Muscle layer of colon (tissue), 2 donors: ENCODE results near the gene TRDN.

Experiments
- H3K27ac ChIP-seq: one replicate; pipeline ENCODE4 v1.7.0; 2013; ENCODE audit warnings: low read depth, mild to moderate bottlenecking, low read length, moderate library complexity
- H3K27me3 ChIP-seq, 2 donors: one replicate each; pipeline ENCODE4 v1.7.0; 2013; ENCODE audit warnings: low read length in 2 of 2, mild to moderate bottlenecking in 2 of 2; ENCODE audit not compliant: insufficient read depth in 2 of 2, control insufficient read depth in 1 of 2
- H3K36me3 ChIP-seq: one replicate; pipeline ENCODE4 v1.7.0; 2013; ENCODE audit warnings: mild to moderate bottlenecking, low read length; ENCODE audit not compliant: insufficient read depth
- H3K4me1 ChIP-seq: one replicate; pipeline ENCODE4 v1.7.0; 2013; ENCODE audit warnings: mild to moderate bottlenecking, low read length; ENCODE audit not compliant: insufficient read depth
- H3K4me3 ChIP-seq, 2 donors: one replicate each; pipeline ENCODE4 v1.7.0; 2013; ENCODE audit warnings: low read length in 2 of 2, low read depth in 1 of 2, mild to moderate bottlenecking in 1 of 2, moderate library complexity in 1 of 2
- H3K9ac ChIP-seq: one replicate; pipeline ENCODE4 v1.7.0; 2013; ENCODE audit warnings: low read length
- H3K9me3 ChIP-seq: one replicate; pipeline ENCODE4 v1.7.0; 2013; ENCODE audit warnings: mild to moderate bottlenecking, low read length
- donor health status: abdominal sarcoma.
- donor health status: Adenocarcinoma of cecum.

The TRDN gene

DNA sequence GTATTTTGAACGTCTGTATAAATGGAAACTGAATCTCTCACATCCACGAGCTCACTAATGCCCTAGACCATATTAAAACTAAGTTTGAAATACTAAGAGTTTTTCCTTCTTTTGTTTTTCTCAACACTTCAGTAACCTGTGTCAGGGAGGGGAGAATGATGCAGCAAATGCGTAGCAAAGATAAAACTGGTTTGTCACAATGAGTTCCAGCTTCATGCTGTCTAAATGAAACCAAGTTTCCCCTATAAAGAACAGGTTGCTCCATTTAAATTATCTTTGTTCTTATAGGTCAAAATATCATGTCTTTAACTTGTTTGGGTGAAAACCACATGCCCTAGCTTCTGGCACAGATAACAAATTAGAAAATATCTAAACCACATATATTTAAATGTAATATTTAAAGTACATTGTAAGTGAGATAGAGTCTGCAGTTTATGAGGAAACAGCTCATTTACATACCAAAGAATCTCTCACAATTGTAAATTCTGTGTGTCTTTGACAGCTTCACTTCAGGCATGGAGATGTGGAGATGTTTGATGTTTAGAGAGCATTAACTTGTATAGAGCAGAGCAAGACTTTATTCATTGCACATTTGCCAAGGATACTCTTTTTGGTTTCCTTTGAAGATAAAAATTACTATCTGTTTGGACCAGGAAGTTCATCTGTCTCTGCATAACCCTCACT is 7.3 kb downstream of the TRDN start:
- H3K9ac ChIP-seq = no peak overlapping the region
- H3K27ac ChIP-seq = no peak overlapping the region

DNA sequence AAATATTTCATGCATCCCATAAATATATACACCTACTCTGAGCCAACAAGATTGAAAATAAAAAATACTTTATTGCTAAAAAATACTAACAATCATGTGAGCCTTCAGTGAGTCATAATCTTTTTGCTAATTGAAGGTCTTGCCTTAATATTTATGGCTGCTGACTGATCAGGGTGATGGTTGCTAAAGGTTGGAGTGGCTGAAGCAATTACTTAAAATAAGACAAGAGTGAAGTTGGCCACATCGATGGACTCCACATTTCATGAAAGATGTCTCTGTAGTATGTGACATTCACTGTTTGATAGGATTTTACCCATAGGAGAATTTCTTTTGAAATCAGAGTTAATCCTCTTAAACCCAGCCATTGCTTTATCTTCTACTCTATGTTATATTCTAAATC is 11.1 kb downstream of the TRDN start:
- no peak overlapping the region for H3K27ac ChIP-seq
- H3K4me3 ChIP-seq = no peak overlapping the region
- H3K27me3 ChIP-seq = no peaks in the 10 kb centered on the region
- no peaks in the 10 kb centered on the region for H3K36me3 ChIP-seq
- no peaks in the 10 kb centered on the region for H3K4me1 ChIP-seq
- no peaks in the 10 kb centered on the region for H3K9me3 ChIP-seq
- no peak overlapping the region for H3K9ac ChIP-seq

More for the DNA sequence above, 7.3 kb downstream of the TRDN start:
- Histone ChIP-seq H3K4me3 (no peak overlapping the region), H3K36me3 (no peaks in the 10 kb centered on the region), H3K9me3 (no peaks in the 10 kb centered on the region), H3K4me1 (no peaks in the 10 kb centered on the region), H3K27me3 (no peaks in the 10 kb centered on the region)

DNA sequence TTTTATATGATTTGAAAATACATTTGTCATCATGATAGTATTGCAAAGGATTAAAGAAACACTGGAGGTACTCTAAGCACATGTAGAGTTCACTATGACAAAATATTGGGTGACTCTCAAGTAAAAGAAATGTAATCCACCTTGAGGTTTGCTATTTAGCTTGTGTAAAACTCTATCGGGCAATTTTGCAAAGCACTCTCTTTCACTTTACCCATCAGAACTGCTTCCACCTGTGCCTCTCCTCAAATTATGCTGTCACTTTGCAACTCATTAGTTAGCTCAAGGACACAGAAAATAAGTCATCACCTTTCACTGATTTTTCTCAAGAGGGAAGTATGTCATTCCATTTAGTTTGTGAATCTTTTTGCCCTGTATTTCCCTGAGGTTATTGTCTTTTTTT is 14.0 kb downstream of the TRDN start:
- Histone ChIP-seq H3K4me3 (no peak overlapping the region), H3K36me3 (no peaks in the 10 kb centered on the region), H3K27me3 (no peaks in the 10 kb centered on the region), H3K9me3 (no peaks in the 10 kb centered on the region), H3K4me1 (no peaks in the 10 kb centered on the region), H3K9ac (no peak overlapping the region), H3K27ac (no peak overlapping the region)

DNA sequence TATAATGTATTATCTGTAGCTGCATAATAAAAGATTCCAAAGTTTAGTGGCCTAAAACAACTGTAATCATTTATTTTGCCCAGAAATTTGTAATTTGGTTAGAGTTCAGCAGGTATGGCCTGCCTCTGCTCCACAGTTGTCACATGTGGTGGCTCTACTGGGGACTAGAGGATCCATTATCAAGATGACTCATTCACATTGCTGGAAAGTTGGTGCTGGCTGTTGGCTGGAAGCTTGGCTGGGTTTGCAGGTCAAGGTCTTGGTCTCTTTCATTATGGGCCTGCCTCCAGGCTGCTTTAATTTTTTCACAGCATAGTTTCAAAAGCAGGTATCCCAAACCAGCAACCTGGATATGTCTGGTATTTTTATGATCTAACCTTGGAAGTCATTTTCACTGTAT is 17.6 kb downstream of the TRDN start:
- no peaks in the 10 kb centered on the region for H3K36me3 ChIP-seq
- no peak overlapping the region for H3K27ac ChIP-seq
- H3K9me3 ChIP-seq = no peaks in the 10 kb centered on the region
- H3K9ac ChIP-seq = no peak overlapping the region
- no peaks in the 10 kb centered on the region for H3K27me3 ChIP-seq
- no peak overlapping the region for H3K4me3 ChIP-seq
- no peaks in the 10 kb centered on the region for H3K4me1 ChIP-seq

DNA sequence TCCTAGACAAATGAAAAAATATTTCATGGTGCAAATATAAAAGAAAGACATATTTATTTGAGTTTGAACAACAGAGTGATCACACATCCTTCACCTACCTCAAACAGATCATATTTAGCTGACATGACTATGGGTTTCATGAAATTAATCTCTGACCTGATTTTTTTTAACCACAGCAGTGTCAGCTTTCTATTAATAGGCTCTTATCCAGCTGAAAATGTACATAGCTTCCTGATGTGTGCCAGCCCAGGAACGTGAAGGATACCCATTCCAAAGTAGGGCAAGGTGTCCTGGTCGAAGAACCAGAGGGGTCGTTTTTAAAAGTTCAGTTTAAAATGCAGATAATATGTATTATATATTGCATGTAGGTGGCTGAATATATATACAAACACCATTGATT is 19.8 kb downstream of the TRDN start:
- Histone ChIP-seq H3K4me3 (no peak overlapping the region), H3K36me3 (no peaks in the 10 kb centered on the region), H3K27ac (no peak overlapping the region), H3K9ac (no peak overlapping the region), H3K9me3 (no peaks in the 10 kb centered on the region), H3K4me1 (no peaks in the 10 kb centered on the region), H3K27me3 (no peaks in the 10 kb centered on the region)

DNA sequence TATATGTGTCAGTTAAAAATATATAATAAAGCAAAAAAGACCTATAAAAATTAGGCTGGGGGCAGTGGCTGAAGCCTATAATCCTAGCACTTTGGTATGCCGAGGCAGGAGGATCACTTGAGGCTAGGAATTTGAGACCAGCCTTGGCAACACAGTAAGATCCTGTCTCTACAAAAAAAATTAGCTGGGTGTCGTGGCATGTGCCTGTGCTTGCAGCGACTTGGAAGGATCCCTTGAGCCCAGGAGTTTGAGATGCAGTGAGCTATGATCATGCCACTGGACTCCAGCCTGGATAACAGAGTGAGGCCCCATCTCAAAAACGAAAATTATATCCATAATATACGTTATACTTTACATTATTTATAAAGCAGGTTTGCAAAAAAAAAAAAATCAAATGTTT is 20.7 kb downstream of the TRDN start:
- no peak overlapping the region for H3K9ac ChIP-seq
- no peak overlapping the region for H3K27ac ChIP-seq
- H3K9me3 ChIP-seq = no peaks in the 10 kb centered on the region
- H3K27me3 ChIP-seq = no peaks in the 10 kb centered on the region
- H3K4me3 ChIP-seq = no peak overlapping the region
- no peaks in the 10 kb centered on the region for H3K4me1 ChIP-seq
- no peaks in the 10 kb centered on the region for H3K36me3 ChIP-seq

DNA sequence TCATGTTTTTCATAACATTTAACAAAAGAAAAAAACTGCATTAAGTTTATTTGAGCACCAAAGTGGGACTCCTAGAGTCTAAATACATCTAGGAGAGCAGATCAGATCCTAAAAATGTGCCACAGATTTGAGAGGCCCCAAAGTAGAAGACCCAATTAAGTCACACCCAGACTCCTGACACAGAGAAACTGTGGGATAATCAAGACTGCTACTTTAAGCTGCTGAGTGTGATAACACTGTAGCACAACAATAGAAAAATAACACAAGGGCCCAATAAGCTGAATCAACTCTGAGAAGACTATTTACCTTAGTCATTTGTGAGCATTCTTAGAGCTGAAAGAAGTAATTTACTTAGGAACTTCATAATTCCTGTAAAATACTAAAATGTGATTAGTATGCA is 26.0 kb downstream of the TRDN start:
- no peaks in the 10 kb centered on the region for H3K9me3 ChIP-seq
- H3K27me3 ChIP-seq = no peaks in the 10 kb centered on the region
- no peak overlapping the region for H3K4me3 ChIP-seq
- H3K27ac ChIP-seq = no peak overlapping the region
- H3K4me1 ChIP-seq = no peaks in the 10 kb centered on the region
- no peaks in the 10 kb centered on the region for H3K36me3 ChIP-seq
- no peak overlapping the region for H3K9ac ChIP-seq

DNA sequence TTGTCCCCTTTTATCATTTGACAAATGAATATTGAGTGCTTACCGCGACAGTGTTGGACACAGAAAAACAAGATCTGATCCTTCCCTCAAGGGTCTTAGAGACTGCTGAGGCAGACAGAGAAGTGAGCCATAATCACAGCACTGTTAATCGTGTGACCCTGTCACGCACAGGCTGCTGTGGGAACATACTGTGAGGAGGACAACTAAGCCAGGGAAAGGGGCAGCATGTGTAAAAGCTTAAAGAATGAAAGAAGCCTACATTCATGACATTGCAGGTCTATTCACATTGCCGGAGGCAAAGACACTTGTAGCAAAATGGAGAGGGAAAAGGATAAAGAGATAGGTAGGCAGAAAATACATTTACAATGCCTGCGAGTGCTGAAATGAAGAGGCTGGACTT is 32.7 kb downstream of the TRDN start:
- no peaks in the 10 kb centered on the region for H3K27me3 ChIP-seq
- no peaks in the 10 kb centered on the region for H3K36me3 ChIP-seq
- H3K9me3 ChIP-seq = no peaks in the 10 kb centered on the region
- no peak overlapping the region for H3K4me3 ChIP-seq
- no peaks in the 10 kb centered on the region for H3K4me1 ChIP-seq
- H3K27ac ChIP-seq = no peak overlapping the region
- H3K9ac ChIP-seq = no peak overlapping the region

DNA sequence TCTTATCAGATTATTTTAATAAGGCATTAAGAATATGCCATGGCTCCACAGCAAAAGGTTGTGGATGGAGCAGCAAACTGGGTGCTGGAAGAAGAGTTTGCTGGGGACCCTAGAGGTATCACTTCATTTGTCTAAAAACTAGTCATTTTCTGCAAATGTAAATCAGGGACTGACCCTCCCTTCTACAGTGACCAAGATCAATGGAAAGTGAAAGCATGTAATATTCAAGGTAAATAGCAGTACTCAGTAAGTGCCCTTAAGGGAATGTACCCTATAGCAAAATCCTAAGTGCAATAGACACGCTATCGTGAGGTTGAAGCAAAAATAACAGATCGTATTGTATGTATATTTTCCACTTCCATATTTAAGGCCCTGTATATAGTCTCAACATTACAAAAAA is 38.7 kb downstream of the TRDN start:
- Histone ChIP-seq H3K27ac (no peak overlapping the region), H3K36me3 (no peaks in the 10 kb centered on the region)

DNA sequence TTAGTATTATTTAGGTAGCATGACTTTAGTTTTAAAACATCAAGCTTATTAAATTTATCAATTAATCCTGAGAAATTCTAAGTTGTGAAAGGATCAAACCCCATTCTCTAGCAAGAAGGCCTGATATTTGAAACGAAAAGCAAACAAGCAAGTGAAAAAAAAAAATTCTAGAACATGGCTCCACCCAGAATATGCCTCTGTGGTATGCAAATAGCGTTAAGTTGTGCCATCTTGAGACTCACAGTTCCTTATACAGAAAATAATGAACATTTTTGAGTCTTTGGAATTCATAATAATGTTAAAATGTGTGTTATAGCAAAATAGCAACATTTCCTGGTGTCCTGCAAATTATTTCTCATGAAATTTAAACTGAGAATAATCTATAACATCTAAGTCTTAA is 42.0 kb downstream of the TRDN start:
- Histone ChIP-seq H3K4me1 (no peaks in the 10 kb centered on the region), H3K9me3 (no peaks in the 10 kb centered on the region), H3K27ac (no peak overlapping the region)

More for the DNA sequence above, 38.7 kb downstream of the TRDN start:
- no peak overlapping the region for H3K4me3 ChIP-seq
- no peaks in the 10 kb centered on the region for H3K4me1 ChIP-seq
- no peaks in the 10 kb centered on the region for H3K9me3 ChIP-seq
- H3K27me3 ChIP-seq = no peaks in the 10 kb centered on the region
- H3K9ac ChIP-seq = no peak overlapping the region

DNA sequence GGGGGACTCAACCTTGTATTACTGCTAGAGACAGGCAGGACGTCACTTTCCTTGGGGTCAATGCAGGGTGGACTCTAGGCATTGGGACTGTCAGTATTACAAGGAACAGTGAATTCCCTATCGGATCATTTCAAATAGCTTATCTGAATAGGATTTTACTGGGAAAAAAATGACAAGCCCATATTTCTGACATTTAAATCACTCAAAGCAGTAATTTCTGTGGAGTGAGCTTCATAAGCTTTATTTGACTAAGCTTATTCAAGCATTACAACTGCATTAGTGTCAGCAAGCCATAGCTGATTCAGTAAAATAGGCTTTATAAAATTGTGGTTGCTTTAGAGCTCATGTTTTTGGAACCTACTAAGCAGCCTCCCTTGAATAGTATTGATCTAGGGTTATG is 44.3 kb downstream of the TRDN start:
- H3K4me3 ChIP-seq = no peak overlapping the region
- H3K27me3 ChIP-seq = no peaks in the 10 kb centered on the region
- no peaks in the 10 kb centered on the region for H3K4me1 ChIP-seq
- no peaks in the 10 kb centered on the region for H3K9me3 ChIP-seq
- H3K27ac ChIP-seq = no peak overlapping the region
- H3K9ac ChIP-seq = no peak overlapping the region
- no peaks in the 10 kb centered on the region for H3K36me3 ChIP-seq

More for the DNA sequence above, 42.0 kb downstream of the TRDN start:
- H3K4me3 ChIP-seq = no peak overlapping the region
- no peaks in the 10 kb centered on the region for H3K36me3 ChIP-seq
- H3K9ac ChIP-seq = no peak overlapping the region
- H3K27me3 ChIP-seq = no peaks in the 10 kb centered on the region

DNA sequence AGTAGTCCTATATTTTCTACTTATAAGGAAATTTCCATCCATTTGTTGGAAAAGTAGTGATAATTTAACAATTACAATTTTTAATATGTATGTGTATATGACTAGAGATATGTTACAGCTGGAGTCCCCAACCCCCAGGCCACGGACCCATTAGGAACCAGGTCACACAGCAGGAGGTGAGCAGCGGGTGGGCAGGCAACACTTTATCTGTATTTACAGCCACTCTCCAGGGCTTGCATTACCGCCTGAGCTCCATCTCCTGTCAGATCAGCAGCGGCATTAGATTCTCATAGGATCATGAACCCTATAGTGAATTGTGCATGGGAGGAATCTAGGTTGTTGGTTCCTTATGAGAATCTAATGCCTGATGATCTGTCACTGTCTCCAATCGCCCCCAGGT is 46.8 kb downstream of the TRDN start:
- Histone ChIP-seq H3K4me1 (no peaks in the 10 kb centered on the region), H3K9me3 (no peaks in the 10 kb centered on the region), H3K4me3 (no peak overlapping the region), H3K27ac (no peak overlapping the region), H3K27me3 (no peaks in the 10 kb centered on the region), H3K9ac (no peak overlapping the region), H3K36me3 (no peaks in the 10 kb centered on the region)
